Activated T-cell treated with anti-CD3 and anti-CD28 coated beads, Interleukin-2, amount 50 U/mL, for 24 hours (primary cell): Measurements from ENCODE around the gene SAMM50.

Experiments used
- DNase-seq: peaks from one replicate; pipeline ENCODE4 v3.0.0-alpha.2; 2020
- H3K27ac Mint-ChIP-seq: 2 replicates; pipeline ENCODE4 v1.8.0; 2020; ENCODE audit warnings: mild to moderate bottlenecking, mixed read lengths
- H3K27me3 Mint-ChIP-seq: 2 replicates; pipeline ENCODE4 v1.8.0; 2020; ENCODE audit warnings: mixed read lengths
- H3K36me3 Mint-ChIP-seq: 2 replicates; pipeline ENCODE4 v1.8.0; 2020; ENCODE audit warnings: low read depth, mixed read lengths
- H3K4me1 Mint-ChIP-seq: 2 replicates; pipeline ENCODE4 v1.8.0; 2020; ENCODE audit warnings: low read depth, mixed read lengths
- H3K4me3 Mint-ChIP-seq: 2 replicates; pipeline ENCODE4 v1.8.0; 2020; ENCODE audit warnings: mild to moderate bottlenecking, moderate library complexity, mixed read lengths
- H3K9me3 Mint-ChIP-seq: 2 replicates; pipeline ENCODE4 v1.8.0; 2020; ENCODE audit warnings: mixed read lengths

SAMM50 gene

DNA sequence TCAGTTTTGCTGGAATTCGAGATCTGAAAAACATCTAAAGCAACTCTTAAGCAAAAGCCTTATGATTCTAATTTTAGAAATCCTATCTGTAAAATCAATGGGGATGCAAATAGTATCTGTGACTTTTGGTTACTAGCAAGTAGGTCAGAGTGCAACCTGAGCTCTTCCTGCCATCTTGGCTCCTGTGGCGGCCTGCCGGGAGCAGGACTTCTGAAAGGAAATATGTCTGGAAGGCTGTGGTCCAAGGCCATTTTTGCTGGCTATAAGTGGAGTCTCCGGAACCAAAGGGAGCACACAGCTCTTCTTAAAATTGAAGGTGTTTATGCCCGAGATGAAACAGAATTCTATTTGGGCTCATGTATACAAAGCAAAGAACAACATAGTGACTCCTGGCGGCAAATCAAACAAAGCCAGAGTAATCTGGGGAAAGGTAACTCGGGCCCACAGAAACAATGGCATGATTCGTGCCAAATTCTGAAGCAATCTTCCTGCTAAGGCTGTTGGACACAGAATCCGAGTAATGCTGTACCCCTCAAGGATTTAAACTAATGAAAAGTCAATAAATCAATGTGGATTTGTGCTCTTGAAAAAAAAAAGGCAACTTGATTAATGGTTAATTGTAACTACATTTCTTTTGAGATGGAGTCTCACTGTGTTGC, 1.7 kb downstream of the SAMM50 start:
- peak overlapping the region; percentile 95 for H3K4me3 Mint-ChIP-seq
- peaks cover 43% of the 10 kb centered on the region for H3K4me1 Mint-ChIP-seq
- H3K27ac Mint-ChIP-seq, result peak overlapping the region; percentile 93
- DNase-seq, result no peak
- peaks cover 50% of the 10 kb centered on the region for H3K36me3 Mint-ChIP-seq
- no peaks in the 10 kb centered on the region for H3K27me3 Mint-ChIP-seq
- no peaks in the 10 kb centered on the region for H3K9me3 Mint-ChIP-seq

DNA sequence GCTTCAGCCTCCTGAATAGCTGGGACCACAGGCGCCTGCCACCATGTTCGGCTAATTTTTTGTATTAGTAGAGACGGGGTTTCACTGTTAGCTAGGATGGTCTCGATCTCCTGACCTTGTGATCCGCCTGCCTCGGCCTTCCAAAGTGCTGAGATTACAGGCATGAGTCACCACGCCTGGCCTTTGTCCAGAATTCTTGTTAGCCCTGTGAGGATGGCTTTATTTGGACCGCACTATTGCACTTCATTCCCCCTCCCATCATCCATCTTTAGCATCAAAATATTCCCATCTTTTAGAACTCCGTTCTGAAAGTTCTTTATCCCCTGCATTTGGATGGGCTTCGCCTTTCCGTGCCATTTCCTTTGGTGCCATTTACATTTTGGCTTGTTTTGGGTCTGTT, 2.6 kb downstream of the SAMM50 start:
- Mint-ChIP-seq H3K4me1 (peaks cover 43% of the 10 kb centered on the region), H3K27me3 (no peaks in the 10 kb centered on the region), H3K9me3 (no peaks in the 10 kb centered on the region), H3K4me3 (no peak overlapping the region), H3K36me3 (peaks cover 55% of the 10 kb centered on the region), H3K27ac (peak overlapping the region; percentile 0)
- DNase-seq, result no peak

DNA sequence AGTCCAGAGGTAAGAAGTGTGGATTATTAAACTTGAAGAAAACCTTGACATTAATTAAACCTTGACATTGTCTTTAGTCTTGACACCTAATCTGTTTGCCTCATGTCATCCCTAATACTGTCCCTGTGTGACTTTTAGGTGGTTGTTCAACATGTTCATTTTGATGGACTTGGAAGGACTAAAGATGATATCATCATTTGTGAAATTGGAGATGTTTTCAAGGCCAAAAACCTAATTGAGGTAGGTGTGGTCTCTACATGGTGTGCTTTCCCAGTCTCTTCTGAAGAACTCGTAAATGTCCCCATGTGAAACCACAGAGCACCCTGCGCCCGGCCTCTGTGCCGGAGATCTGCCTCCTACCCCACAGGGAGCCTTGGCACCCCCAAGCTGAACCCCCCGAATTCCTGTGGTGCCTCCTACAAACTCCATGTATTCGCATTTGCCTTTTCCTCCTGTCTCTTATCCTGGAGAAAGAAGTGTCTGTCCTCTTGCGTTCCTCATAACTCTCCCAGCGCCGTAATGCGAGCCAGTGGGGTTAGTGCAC, 9.1 kb downstream of the SAMM50 start:
- Mint-ChIP-seq H3K4me3 (no peak overlapping the region), H3K4me1 (peaks cover 11% of the 10 kb centered on the region), H3K27ac (peak overlapping the region; percentile 26), H3K9me3 (no peaks in the 10 kb centered on the region), H3K36me3 (peaks cover 80% of the 10 kb centered on the region), H3K27me3 (no peaks in the 10 kb centered on the region)
- no peak for DNase-seq

DNA sequence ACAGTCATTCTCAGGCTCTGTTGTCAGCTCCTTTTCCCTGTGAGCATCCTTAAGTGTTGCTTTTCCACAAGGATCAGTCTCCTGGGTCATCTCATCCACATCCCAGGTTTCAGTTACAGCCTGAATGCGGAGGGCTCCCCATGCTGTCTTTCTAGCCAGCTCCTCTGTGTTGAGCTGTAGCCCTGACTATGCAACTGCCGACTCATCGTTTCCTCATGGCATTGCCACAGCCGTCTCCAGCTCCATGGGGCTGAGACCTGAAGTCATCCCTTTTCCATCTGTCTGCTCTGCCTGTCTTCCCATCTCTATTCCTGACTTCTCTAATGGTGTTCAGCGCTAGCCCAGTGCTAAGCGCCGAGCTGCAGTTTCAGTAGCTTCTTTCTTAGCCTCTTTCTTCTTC, 11.8 kb downstream of the SAMM50 start:
- no peak overlapping the region for H3K27ac Mint-ChIP-seq
- DNase-seq, result no peak
- H3K36me3 Mint-ChIP-seq, result peaks cover 93% of the 10 kb centered on the region
- H3K4me3 Mint-ChIP-seq, result no peak overlapping the region
- no peaks in the 10 kb centered on the region for H3K27me3 Mint-ChIP-seq
- no peaks in the 10 kb centered on the region for H3K9me3 Mint-ChIP-seq
- H3K4me1 Mint-ChIP-seq, result peaks cover 3% of the 10 kb centered on the region

DNA sequence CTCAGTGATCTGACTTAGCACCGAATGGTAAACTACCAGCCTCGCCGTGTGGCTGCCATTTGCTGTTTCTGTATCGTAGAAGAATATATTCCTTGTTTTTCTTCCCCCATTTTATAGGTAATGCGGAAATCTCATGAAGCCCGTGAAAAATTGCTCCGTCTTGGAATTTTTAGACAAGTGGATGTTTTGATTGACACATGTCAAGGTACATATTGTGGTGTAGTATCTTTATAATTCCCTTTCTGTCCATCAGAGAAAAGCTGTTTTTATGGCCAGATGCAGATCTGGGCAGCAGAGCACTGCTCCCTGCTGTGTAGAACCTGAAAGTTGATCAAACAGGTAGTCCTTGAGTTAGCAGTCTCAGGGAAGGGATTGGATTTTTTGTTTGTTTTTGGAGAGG, 13.4 kb downstream of the SAMM50 start:
- H3K9me3 Mint-ChIP-seq, result no peaks in the 10 kb centered on the region
- no peaks in the 10 kb centered on the region for H3K27me3 Mint-ChIP-seq
- DNase-seq, result no peak
- peaks cover 97% of the 10 kb centered on the region for H3K36me3 Mint-ChIP-seq
- no peak overlapping the region for H3K4me3 Mint-ChIP-seq
- H3K27ac Mint-ChIP-seq, result no peak overlapping the region
- no peaks in the 10 kb centered on the region for H3K4me1 Mint-ChIP-seq

DNA sequence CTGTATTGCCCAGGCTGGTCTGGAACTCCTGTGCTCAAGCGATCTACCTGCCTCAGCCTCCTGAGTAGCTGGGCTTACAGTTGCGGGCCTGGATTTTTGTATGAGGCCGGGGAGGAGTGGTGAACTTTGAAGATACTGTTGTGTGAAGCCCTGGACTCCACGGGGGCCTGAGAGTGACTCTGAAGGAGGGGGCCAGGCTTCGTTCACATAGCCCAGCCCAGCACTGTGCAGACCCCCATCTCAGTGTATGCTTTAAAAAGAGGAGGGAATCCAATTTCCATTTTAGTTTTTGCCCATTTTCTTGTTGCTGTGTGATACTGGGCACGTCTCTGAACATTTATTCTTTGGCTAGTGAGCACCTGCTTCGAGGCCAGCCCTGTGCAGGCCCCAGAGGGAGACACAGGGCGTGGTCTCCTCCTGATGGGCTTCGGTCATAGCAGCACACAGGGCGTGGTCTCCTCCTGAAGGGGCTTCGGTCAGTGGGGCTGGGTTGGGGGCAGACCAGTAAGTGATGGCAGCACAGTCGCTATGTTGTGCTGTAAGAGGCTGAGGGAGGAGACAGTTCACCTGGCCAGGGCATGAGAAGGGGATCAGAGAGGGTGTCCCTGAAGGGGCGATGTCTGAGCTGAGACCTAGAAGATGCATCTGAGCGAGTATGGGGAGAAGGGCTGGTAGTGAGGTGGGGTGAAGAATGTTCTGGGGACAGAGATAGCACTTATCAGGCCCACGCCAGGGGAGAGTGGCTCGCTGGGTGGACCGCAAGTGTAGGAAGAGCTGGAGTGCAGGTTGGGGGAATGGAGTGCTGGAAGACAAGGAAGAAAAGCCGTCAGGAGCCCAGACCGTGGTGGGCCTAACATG, 14.0 kb downstream of the SAMM50 start:
- DNase-seq, result no peak
- no peak overlapping the region for H3K4me3 Mint-ChIP-seq
- H3K36me3 Mint-ChIP-seq, result peaks cover 97% of the 10 kb centered on the region

DNA sequence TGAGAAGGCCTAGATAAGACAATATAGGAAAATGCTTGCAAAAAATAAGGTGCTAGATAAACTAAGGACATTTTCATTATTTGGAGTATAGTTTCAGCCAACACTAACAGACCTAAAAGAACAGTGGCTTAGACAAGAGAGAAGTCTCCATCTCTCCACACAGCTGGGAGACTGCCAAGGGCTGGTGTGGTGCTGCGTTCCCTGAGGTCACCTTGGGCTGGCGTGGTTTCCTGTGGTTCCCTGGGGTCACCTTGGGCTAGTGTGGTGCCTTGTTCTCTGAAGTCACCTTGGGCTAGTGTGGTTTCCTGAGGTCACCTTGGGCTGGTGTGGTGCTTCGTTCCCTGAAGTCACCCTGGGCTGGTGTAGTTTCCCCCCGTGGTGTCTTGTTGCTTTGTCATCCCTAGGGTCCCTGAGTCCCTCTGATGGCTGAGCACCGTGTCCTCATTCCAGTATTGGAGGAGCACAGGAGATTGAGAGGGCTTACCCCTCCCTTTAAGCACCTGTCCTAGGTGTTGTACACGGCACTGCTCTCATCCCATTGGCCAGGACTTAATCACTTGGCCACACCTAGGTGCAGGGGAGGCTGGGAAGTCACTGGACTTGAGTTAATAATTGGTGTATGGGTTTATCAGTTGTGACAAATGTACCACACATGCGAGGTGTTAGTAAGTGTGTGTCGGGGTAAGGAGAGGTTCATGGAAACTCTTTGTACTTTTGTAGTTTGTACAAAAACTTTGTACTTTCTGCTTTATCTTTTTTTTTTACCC, 14.9 kb downstream of the SAMM50 start:
- Mint-ChIP-seq H3K9me3 (no peaks in the 10 kb centered on the region), H3K4me1 (no peaks in the 10 kb centered on the region), H3K36me3 (peaks cover 96% of the 10 kb centered on the region), H3K27me3 (no peaks in the 10 kb centered on the region), H3K27ac (peak overlapping the region; percentile 22), H3K4me3 (no peak overlapping the region)
- no peak for DNase-seq

More for the DNA sequence above, 14.0 kb downstream of the SAMM50 start:
- no peaks in the 10 kb centered on the region for H3K9me3 Mint-ChIP-seq
- no peak overlapping the region for H3K27ac Mint-ChIP-seq
- no peaks in the 10 kb centered on the region for H3K27me3 Mint-ChIP-seq
- H3K4me1 Mint-ChIP-seq, result no peaks in the 10 kb centered on the region

DNA sequence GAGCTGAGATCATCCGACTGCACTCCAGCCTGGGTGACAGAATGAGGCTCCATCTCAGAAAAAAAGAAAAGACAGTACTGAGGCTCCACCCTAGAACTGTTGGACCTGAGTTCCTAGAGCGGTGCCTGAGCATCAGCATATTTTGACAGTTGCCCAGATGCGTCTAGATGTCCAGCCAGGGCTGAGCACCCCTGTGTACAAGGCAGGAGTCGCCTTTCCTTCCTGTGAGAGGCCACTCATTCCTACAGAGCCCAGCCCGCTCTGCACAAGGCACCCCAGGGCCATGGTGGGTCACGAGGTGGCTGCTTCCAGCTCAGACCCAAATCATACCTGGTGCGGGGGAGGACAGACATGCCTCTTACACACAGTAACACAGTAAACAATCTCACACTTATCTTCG, 15.9 kb downstream of the SAMM50 start:
- H3K4me1 Mint-ChIP-seq, result no peaks in the 10 kb centered on the region
- no peak overlapping the region for H3K4me3 Mint-ChIP-seq
- no peaks in the 10 kb centered on the region for H3K27me3 Mint-ChIP-seq
- no peak overlapping the region for H3K27ac Mint-ChIP-seq
- peaks cover 96% of the 10 kb centered on the region for H3K36me3 Mint-ChIP-seq
- H3K9me3 Mint-ChIP-seq, result no peaks in the 10 kb centered on the region
- no peak for DNase-seq

DNA sequence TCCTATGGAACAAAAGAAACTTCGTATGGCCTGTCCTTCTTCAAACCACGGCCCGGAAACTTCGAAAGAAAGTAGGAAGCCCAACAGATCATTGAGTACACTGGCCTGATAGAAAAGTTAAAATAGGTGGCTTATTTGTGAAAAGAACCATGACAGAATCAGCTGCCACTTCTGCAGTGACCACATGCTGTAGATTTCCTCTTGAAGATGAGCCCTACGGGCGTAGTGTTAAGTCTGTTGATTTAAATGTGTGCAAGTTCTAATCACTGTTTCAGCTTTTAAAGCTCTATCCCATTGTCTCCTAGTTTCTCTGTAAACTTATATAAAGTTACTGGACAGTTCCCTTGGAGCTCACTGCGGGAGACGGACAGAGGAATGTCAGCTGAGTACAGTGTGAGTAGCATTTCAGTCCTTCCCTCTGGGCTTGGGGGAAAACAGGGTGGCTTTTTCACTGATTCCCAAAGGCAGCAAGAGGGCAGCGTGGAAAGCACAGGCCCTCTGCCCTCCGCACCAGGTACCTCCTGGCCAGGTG, 17.8 kb downstream of the SAMM50 start:
- no peaks in the 10 kb centered on the region for H3K27me3 Mint-ChIP-seq
- no peaks in the 10 kb centered on the region for H3K9me3 Mint-ChIP-seq
- no peak overlapping the region for H3K27ac Mint-ChIP-seq
- H3K4me3 Mint-ChIP-seq, result no peak overlapping the region
- H3K36me3 Mint-ChIP-seq, result peaks cover 96% of the 10 kb centered on the region
- no peaks in the 10 kb centered on the region for H3K4me1 Mint-ChIP-seq
- no peak for DNase-seq

DNA sequence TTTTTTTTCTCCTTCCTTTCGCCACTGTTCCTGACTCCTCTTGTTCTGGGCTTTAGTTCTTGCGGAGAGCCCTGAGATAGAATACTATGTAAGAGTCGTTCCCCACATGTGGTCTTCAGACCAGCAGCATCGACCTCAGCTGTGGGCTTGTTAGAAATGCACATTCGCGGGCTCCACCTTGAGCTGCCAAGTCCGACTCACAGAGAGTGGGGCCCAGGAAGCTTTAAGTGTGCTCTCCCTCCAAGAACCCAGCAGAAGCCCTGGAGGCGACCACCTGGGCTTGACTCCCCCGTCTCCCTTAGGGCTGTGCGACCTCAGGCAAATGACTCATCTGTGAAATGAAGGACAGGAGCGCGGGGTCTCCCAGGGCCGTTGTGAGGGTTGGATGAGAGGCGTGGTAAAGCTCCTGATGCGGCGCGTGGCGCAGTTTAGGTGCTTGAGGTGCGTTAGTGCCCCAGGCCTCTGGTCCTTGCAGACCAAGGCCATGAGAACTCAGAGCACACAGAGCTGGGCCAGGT, 18.8 kb downstream of the SAMM50 start:
- Mint-ChIP-seq H3K4me1 (no peaks in the 10 kb centered on the region), H3K9me3 (no peaks in the 10 kb centered on the region), H3K27me3 (no peaks in the 10 kb centered on the region), H3K27ac (no peak overlapping the region), H3K36me3 (peaks cover 95% of the 10 kb centered on the region), H3K4me3 (no peak overlapping the region)
- no peak for DNase-seq

DNA sequence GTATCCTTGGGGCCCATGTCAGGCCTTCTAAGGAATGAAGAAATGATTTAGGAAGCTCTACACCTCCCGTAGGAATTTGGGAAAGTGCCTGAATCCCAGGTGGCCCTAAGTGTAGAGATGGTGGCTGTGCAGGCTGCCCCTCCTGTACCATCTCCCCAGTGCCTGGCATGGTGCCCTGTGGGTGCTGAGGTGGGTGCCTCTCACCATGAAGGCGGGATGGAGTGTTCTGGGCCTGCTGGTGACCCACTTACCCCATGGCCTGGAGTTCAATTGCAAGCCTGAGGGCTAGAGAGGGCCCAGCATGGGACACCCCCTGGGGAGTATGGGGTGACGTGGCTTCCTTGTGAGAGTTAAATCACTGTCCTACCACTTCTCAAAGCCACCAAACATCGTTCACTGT, 19.8 kb downstream of the SAMM50 start:
- no peak for DNase-seq
- H3K4me3 Mint-ChIP-seq, result no peak overlapping the region
- no peaks in the 10 kb centered on the region for H3K4me1 Mint-ChIP-seq
- peaks cover 94% of the 10 kb centered on the region for H3K36me3 Mint-ChIP-seq
- no peaks in the 10 kb centered on the region for H3K27me3 Mint-ChIP-seq
- H3K9me3 Mint-ChIP-seq, result no peaks in the 10 kb centered on the region
- H3K27ac Mint-ChIP-seq, result no peak overlapping the region

DNA sequence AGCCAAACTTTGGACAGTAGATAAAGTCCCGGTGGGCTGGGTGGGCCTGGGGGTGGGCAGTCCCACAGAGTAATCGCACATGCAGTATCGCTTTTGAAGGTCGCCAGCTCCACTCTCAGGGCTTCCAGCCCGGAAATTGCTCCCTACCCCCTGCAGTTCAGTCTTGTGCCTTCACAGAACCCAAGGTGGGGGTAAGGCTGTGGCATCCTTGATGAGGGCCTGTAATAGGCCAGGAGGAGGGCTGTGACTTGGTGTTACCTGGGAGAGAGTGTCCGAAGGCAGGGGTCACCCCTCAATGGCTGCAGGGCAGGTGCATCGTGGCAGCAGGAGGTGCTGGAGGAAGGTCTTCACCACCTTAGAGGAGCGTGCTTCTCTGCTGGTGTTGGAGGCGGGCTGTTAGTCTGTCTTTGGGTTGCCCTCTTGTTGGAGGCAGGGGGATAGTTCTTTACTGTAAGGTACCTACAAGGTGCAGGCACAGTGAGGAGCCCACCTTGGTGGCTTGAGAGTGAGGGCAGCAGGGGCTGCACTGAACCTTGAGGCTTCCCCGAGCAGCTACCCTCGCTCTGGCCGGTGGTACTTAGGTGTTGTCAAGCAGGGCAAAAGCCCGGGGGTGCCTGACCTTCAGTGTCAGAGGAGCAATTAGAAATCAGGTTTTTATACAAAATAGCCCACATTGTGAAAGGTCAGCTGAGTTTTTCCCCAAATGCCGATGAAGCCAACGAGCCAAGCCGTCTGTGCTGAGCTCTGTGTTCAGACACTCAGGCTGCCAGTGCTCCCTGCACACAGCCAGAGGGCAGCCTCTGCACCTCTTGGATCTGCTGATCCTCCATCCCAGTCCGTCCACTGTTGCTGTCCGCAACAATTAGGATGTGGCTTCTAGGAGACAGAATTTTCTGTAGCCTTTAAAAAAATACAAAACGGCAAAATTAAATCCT, 21.9 kb downstream of the SAMM50 start:
- Mint-ChIP-seq H3K27me3 (no peaks in the 10 kb centered on the region), H3K4me3 (no peak overlapping the region), H3K27ac (no peak overlapping the region), H3K9me3 (no peaks in the 10 kb centered on the region), H3K4me1 (no peaks in the 10 kb centered on the region), H3K36me3 (peaks cover 95% of the 10 kb centered on the region)
- DNase-seq, result no peak

DNA sequence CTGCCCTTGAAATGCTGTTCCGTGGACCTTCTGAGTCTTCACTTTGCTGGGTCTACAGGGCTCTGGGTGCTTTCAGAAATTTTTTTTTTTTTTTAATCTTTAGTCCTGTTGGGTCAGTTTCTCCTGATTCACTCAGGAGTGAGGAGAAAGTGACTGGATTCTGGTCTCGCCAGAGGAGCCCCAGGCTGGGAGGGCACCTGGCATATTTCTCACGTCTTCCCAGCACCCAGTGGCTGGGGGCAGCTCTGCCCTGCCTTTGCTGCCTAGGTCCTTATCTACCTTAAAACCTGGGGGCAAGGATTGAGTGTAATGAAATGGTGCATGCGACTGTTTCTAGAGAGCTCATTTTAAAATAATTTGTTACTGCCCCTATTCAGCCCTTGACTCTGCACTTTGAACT, 23.3 kb downstream of the SAMM50 start:
- Mint-ChIP-seq H3K27ac (no peak overlapping the region), H3K4me3 (no peak overlapping the region), H3K9me3 (no peaks in the 10 kb centered on the region), H3K4me1 (no peaks in the 10 kb centered on the region), H3K36me3 (peaks cover 93% of the 10 kb centered on the region), H3K27me3 (no peaks in the 10 kb centered on the region)
- DNase-seq, result no peak
